GM19239 (cell line): ENCODE measurements around the gene FAM221B.
A peak's percentile ranks its signal among the peaks of the same experiment; 100 is the strongest.

ENCODE experiments used
- DNase-seq: peaks from one replicate; pipeline ENCODE4 v3.0.0; 2011; ENCODE audit warnings: low spot score; ENCODE audit not compliant: insufficient read length
- FAIRE-seq: peaks from 2 replicates; lab custom pipeline; 2011; peaks lifted over from hg19 to GRCh38; lab: Jason Lieb, UNC

The FAM221B gene

DNA sequence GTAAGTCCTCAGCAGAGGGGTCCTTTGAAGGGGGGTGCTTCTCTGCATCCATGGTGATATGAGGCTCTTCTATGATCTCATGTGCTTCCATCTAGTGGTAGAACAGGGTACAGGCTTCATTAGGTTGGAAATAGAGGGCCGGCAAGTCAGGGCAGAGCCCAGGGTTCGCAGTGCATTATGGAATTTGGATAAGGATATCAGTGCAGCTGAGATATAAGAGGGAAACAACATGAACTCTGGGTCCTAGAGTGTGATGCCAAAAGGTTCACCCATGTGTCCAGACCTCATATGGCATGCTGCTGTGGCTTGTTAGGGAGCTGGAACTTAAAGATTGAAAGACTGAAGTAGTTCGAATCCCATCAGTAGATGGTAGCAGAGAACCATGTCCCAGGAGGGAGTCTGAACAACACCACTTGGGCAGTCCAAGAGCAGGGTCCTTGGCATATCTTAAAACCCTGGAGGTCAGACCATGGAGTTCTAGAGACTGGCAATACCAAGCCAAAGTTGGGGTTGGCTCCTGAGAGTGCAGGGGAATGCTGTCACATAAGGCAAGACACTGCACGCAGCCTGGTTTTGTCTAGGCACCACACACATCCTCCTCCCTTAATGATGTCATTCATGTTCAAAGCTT lies 2.3 kb downstream of the FAM221B start:
- FAIRE-seq (peak; percentile 86), DNase-seq (no peak)

- no peak for DNase-seq
- no peak for FAIRE-seq
These were observed 5.6 kb downstream of the FAM221B start for GRCh38 chr9:35822926-35823325.

DNA sequence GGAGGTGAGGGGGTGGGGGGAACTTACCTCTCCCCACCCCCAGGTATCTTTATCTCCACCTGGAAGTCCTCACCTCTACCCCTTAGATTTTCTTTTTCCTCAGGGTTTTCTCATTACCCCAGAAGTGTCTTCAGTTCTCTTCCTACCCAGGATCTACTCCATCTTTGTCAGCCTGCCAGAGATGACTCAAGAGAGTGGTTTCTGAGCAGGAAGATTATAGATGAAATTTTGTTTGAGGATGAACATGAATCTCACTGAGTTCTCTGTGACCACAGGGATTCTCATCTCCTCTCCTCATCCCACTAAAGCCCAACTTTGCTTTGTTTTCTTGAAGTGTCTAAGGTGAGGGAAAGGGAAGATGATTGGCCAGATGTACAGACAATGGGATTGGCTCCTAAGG lies 8.5 kb downstream of the FAM221B start:
- DNase-seq (no peak), FAIRE-seq (no peak)

DNA sequence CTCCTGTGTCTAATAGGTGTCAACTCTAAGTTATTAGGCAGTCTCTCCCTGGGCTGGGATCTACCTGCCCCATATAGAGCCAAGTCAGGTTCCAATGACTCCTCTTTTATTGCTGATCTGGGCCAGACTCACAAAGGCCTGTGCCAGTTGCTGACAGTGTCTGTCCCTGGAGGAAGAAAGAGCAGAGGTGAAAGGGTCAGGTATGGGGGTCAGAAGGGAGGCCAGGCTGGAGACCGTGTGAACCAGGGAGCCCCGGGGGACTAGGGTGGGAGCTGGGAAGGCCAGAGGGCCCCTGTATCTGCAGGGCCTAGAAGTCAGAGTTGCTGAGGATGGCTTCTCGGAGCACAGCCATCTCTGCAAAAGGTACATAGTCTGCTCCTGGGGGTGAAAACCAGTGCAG lies 10.2 kb downstream of the FAM221B start:
- no peak for FAIRE-seq
- DNase-seq, result no peak

DNA sequence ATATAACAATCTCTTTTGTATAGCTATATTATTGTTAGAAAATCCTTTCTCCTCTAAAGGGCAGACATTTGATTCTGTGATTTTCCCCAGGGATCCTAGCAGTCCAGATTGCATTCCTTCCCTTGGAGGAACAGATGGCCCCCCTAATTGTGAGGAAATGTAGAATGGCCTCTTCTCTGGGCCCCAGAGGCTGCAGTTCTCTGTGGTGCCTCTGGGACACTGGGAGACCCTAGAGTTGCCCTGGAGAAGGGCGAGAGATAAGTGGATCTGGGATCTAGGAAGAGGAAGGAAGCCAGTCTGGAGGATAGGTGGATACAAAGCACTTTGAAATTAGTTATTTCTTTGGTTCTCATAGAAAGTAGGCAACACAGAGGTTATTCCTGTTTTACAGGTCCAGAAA lies 11.8 kb downstream of the FAM221B start:
- FAIRE-seq, result no peak

DNA sequence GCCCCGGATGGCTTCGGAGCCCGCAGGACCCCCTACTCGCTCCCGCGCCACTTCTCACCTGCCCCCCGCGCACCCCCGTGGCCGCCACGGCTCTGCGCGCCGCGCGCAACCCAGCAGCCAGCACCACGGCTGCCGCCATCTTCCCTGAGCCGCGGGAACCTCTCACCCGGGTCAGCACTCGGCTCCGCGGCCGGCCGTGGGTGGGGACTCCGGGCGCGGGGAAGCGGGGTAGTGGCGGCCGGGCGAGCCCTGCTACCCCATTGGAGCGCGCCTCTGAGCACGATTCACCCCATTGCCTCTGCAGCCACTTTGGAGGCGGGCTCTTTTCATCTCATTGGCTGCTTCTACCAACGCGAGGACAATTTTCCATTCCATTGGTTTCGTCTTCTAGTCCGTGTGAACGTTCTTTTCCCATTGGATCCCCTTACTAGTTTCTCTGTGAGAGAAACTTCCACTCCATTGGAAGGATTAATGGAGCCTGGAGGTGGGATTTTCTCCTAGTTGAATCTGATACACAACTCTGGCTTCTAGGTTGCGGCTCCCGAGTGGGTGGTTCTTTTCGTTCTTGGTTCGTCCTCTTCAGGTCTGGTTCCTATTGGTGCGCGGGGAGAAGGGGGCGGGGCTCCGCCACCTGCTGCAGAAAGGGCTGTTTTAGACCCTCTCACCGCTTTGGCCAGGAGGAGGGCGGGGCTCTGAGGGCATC lies 13.5 kb downstream of the FAM221B start, which contains the start of gene HINT2:
TSS of gene HINT2 (minus strand) at position 202 of the 703 bp plus-strand sequence. CDS start at position 139, 63 bp downstream.
- DNase-seq (peak; percentile 89), FAIRE-seq (peak; percentile 99)

More for the DNA sequence above, 11.8 kb downstream of the FAM221B start:
- no peak for DNase-seq

DNA sequence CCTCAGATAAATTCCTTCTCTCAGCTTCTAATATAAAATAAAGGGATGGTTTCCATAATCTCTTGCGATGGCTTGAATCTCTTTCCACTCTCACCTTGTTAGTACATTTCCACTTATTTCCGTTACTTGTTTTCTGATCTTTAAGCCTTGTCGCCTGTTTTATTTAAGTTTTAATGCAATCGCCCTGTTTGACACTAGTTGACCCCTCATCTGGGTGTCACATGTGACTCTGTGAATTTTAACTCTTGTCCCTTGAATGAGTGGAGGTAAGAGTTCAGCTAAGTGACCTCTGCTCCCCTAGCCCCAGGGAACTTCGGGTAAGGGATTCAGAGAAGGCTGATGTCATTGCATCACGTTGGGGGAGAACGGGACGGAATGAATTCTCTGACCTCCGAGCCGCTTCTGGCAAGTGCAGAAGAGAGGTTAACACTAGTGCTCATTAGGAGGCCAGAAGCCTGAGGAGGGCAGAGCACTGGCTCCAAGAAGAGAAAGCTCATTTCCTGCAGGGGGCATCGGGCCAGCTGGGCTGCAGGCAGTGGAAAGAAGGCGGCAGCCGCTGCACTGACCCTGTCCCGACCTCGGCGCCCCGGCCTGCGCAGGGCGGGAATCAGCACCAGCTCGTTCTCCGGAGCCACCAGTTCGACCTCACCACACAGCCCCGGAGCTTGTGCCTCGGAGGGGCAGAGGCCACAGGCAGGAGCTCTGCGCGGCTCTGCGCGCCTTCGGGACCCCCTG lies 14.3 kb downstream of the FAM221B start:
- FAIRE-seq (peak; percentile 94), DNase-seq (no peak)

GRCh38 chr9:35813434-35814105 lies 15.0 kb downstream of the FAM221B start:
- DNase-seq (no peak), FAIRE-seq (no peak)

GRCh38 chr9:35812025-35812602 lies 16.4 kb downstream of the FAM221B start, which contains the start of gene SPAG8:
Gene SPAG8, minus strand, starts transcription at chr9:35812262. Its CDS starts 115 bp downstream, at chr9:35812147.
- DNase-seq, result peak; percentile 93
- peak; percentile 96 for FAIRE-seq

DNA sequence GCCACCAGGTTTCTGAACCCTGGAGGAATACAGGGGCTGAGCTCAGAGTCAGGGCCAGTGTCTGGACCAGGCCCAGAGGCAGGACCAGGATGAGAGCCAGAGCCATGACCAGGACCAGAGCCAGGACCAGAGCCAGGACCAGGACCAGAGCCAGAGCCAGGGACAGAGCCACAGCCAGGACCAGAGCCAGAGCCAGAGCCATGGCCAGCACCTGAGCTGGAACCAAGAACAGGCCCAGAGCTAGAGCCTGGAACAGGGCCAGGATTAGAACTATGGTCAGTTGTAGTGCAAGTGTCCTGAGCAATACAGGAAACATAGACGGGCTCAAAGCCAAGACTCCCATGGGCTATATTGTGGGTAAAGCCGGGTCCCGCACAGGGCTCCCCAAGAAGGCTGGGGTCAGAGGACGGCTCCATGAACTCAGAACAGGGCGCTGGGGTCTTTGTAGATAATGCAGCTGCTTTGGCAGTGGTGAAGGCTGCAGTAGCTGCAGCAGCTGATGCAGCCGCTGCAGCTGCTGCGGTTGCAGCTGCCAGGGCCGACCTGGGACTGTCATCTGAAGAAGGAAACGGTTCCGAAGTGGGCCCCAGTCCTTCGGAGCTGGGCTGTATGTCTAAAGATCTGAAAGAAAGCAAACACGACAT lies 17.0 kb downstream of the FAM221B start:
- FAIRE-seq, result no peak
- no peak for DNase-seq

DNA sequence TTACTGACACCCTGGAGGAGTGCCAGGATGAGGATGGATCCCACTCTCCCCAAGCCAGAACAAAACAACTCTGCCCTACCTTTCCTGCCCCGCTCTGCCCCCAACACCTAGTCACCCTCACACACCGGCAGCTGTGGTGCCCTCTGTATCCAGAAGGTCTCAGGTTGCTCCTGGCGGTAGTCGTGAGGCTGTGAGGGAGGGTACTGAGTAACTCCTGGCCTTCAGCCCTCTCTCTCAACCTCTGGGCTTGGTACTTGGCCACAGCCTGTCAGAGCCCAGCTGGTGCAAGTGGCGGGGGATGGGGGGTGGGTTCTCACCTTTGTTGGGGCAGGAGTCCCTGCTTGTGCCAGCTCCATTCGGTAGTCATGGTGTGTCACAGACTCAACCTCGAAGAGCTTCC lies 18.4 kb downstream of the FAM221B start:
- DNase-seq (no peak), FAIRE-seq (no peak)

- no peak for FAIRE-seq
These were observed 20.1 kb downstream of the FAM221B start for GRCh38 chr9:35808433-35808832.

DNA sequence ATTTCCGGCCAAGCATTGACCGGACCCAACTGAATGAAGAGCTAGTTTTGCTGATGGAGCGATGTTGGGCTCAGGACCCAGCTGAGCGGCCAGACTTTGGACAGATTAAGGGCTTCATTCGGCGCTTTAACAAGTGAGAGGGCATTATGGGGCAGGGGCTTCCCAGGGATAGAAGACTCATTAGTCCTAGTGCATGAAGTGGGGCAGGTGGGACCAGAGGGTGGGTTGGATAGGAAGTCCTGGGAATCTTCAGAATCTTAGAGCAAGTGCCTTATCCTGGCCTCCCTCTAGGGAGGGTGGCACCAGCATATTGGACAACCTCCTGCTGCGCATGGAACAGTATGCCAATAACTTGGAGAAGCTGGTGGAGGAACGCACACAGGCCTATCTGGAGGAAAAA lies 22.4 kb downstream of the FAM221B start:
- FAIRE-seq (no peak), DNase-seq (no peak)

More at GRCh38 chr9:35808433-35808832, 20.1 kb downstream of the FAM221B start:
- no peak for DNase-seq

GRCh38 chr9:35801328-35802128 lies 27.0 kb downstream of the FAM221B start:
- no peak for DNase-seq
- FAIRE-seq, result no peak

- FAIRE-seq, result no peak
- DNase-seq, result no peak
These were observed 28.0 kb downstream of the FAM221B start for GRCh38 chr9:35800530-35800929.

GRCh38 chr9:35798658-35799374 lies 29.7 kb downstream of the FAM221B start:
- no peak for FAIRE-seq
- no peak for DNase-seq

GRCh38 chr9:35797311-35798109 lies 31.0 kb downstream of the FAM221B start:
- DNase-seq, result no peak
- FAIRE-seq, result peak; percentile 60
